MM.1S (cell line): ENCODE measurements around the gene TCERG1.

Experiments used
- CTCF ChIP-seq: fragments of 300-600 bp; sonication (generic); IDR thresholded peaks from 2 replicates; pipeline ENCODE4 v1.5.1; 2016; ENCODE audit warnings: antibody characterized with exemption, low read length, mixed read lengths
- EZH2 ChIP-seq: fragments of 300-600 bp; sonication (generic); optimal IDR thresholded peaks from 2 replicates; pipeline ENCODE3; 2017; ENCODE audit warnings: low read depth, mild to moderate bottlenecking, antibody characterized with exemption, low read length, mixed read lengths
- EZH2phosphoT487 ChIP-seq: fragments of 300-600 bp; sonication (generic); IDR thresholded peaks from 2 replicates; pipeline ENCODE4 v1.6.1; 2018; ENCODE audit warnings: antibody characterized with exemption, low read length

DNA sequence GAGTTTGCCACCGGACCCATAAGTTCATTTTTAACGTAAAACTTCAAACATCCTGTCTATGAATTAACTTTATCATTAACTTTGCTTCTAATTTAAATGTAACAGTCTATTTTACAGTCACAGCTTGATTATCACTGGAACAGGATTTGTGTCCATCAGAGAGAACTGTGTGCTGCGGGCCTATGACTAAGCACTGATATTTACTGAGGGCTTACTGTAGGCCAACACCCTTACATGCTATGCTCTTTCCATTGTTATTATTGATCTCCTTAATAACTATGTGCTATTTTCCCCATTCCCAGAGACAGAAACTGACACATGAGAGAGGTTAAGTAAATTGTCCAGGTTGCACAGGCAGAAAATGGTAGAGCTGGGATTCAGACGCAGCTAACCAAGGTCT lies 92.8 kb downstream of the TCERG1 start:
- TF ChIP-seq CTCF (no peak), EZH2 (no peak), EZH2phosphoT487 (no peak)
